AG04450 (cell line): ENCODE measurements around the gene ENGASE. TPM values are rescaled to one million over a fixed set of nuclear protein-coding genes. Genes with fewer than 3 reads are reported as not detected.

Experiments
- CTCF ChIA-PET: fragments of 300-600, 350-600 bp; formaldehyde crosslinking; extraction: SDS; loops from one replicate; lab custom pipeline; 2022; ENCODE audit warnings: antibody characterized with exemption, inconsistent platforms; lab: Charles Lee
- POLR2A ChIA-PET: fragments of 350-600 bp; formaldehyde crosslinking; extraction: SDS; loops from one replicate; lab custom pipeline; 2021; ENCODE audit warnings: antibody characterized with exemption, inconsistent platforms; lab: Yijun Ruan, JAX
- DNase-seq: peaks from one replicate; pipeline ENCODE4 v3.0.0-alpha.2; 2011; ENCODE audit warnings: low read depth, low spot score
- H3K27ac ChIP-seq: one replicate; pipeline ENCODE4 v1.5.1; 2012; ENCODE audit warnings: low read depth, low read length, control low read depth
- H3K27me3 ChIP-seq: one replicate; pipeline ENCODE4 v1.6.0; 2012; ENCODE audit warnings: low read length; ENCODE audit not compliant: control insufficient read depth, insufficient read depth
- H3K4me3 ChIP-seq: 2 replicates; pipeline ENCODE4 v1.5.1; 2011; ENCODE audit warnings: mild to moderate bottlenecking, low read depth, low read length, control low read depth
- H3K9me3 ChIP-seq: 2 replicates; pipeline ENCODE4 v1.5.1; 2012; ENCODE audit warnings: low read length; ENCODE audit not compliant: control insufficient read depth, insufficient read depth
- polyA plus RNA-seq: library from polyadenylated mRNA; depleted of rRNA; stranded (reverse); fragments of >200 nt; gene quantifications from 2 replicates; pipeline ENCODE4 v1.2.3, GENCODE V29; 2011
- TF ChIP-seq, protein P1 (sequence below): IDR thresholded peaks from 2 replicates; pipeline ENCODE4 v1.5.1; 2011; ENCODE audit warnings: low read depth, low read length, control low read depth, inconsistent platforms

The ENGASE gene
- polyA plus RNA-seq, 1 experiment = 5.9 TPM

DNA sequence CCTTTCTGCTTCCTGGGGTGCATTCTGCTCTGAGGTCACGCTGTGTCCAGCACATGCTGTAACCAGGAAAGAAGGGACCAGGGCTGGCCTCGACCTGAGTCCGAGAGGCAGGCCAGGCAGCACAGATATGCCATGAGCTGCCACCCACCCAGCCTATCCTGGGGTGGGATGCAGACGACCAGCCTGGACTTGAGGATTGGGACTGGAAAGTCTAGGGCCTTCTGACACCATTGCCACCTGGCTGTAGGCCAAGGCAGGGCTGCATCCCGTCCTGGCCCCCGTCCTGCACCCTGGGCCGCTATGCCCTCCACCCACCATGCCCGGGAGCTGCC, 14.3 kb downstream of the ENGASE start:
- POLR2A ChIA-PET = no interaction called here
- no peak for DNase-seq
- no peaks in the 10 kb centered on the region for H3K9me3 ChIP-seq
- no peak overlapping the region for H3K27ac ChIP-seq
- CTCF ChIA-PET = interaction anchor here (0.8 to 11.0 kb wide), 5 partner anchors 12 to 312 kb away, joined by 3 to 221 read pairs (median 5); no protein-coding TSS in a partner anchor
- no peak overlapping the region for H3K4me3 ChIP-seq
- H3K27me3 ChIP-seq = peaks cover 12% of the 10 kb centered on the region
- TF ChIP-seq, protein P1, sequence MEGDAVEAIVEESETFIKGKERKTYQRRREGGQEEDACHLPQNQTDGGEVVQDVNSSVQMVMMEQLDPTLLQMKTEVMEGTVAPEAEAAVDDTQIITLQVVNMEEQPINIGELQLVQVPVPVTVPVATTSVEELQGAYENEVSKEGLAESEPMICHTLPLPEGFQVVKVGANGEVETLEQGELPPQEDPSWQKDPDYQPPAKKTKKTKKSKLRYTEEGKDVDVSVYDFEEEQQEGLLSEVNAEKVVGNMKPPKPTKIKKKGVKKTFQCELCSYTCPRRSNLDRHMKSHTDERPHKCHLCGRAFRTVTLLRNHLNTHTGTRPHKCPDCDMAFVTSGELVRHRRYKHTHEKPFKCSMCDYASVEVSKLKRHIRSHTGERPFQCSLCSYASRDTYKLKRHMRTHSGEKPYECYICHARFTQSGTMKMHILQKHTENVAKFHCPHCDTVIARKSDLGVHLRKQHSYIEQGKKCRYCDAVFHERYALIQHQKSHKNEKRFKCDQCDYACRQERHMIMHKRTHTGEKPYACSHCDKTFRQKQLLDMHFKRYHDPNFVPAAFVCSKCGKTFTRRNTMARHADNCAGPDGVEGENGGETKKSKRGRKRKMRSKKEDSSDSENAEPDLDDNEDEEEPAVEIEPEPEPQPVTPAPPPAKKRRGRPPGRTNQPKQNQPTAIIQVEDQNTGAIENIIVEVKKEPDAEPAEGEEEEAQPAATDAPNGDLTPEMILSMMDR = no peak

DNA sequence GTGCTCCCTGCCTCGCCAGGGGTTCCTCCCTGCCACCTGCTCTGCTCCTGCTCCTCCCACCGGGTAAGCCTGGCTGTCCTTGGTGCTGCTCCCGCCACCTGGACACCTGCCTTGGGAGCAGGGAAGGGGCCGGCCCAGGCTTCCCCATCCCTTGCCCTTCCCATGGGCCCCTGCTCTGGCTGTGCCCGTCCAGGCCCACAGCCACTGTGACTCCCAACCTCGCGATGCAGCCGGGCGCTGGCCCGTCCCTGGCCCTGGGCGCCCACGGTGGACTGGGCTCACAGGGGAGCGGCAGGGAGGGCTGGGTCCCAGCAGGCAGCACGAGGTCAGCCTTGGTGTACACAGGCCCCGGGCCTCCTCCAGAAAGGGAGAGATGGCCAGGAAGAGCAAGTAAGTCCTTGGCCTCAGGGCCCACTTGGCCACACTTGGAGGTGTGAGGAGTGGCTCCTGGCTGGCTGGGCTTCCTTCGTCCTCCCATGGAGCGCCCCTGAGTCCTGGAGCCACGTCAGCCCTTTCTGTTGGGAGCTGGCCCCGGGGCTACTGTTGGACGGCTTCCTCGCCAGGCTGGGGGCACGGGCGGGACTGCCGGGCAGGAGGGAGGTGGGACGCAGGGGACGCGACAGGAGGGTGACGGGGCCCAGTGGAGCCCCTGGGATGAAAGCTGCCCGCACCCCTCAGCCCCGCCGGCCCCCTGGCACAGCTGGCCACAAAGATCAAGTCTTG, 15.3 kb downstream of the ENGASE start:
- CTCF ChIA-PET = interaction anchor here (0.7 to 11.0 kb wide), 5 partner anchors 25 to 311 kb away, joined by 3 to 221 read pairs (median 7); no protein-coding TSS in a partner anchor
- Histone ChIP-seq H3K27me3 (peaks cover 12% of the 10 kb centered on the region), H3K9me3 (no peaks in the 10 kb centered on the region), H3K27ac (no peak overlapping the region), H3K4me3 (no peak overlapping the region)
- no peak for DNase-seq
- TF ChIP-seq, protein P1 = no peak
- POLR2A ChIA-PET = no interaction called here

DNA sequence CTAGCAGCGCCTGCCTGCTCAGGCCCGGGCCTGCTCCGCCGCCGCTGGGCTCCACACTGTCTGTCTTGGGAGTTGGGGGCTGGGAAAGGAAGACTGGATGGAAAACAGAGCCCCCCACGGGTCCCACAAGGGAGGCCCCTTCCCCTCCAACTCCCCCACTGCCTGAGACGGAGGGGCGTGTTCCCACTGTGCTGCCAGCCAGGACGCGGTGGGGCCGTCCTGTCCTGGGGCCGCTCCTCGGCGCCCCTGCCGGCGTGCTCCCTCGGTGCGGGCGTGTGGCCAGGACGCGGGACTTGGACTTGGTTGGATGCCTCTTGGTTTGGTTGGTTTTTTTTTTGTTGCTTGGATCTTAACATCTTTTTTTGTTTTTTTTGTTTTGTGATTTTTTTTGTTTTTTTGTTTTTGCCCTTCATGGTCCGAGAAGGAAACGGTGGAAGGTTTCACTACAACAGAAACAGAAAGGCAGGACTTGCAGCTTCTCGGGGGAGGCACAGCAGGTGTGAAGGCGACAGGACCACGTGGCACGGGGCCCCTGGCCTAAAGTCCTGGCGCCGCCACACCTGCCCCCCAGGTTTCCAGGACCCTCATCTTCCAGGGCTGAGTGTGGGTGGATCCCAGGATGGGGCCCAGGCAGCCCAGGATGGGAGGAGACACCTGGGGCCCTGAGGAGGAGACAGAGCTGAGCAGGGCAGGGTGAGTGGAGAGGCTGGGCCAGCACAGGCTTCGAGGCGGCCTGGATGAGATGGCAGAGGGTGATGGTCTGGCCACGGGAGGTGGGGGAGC, 16.0 kb downstream of the ENGASE start:
- TF ChIP-seq, protein P1 = peak; percentile 48
- DNase-seq = no peak
- CTCF ChIA-PET = interaction anchor here (0.7 to 11.0 kb wide), 5 partner anchors 8 to 302 kb away, joined by 3 to 221 read pairs (median 4); no protein-coding TSS in a partner anchor
- POLR2A ChIA-PET = interaction anchor here (0.7 kb wide), 1 partner anchor 224 kb away, joined by 3 read pairs; no protein-coding TSS in a partner anchor
- Histone ChIP-seq H3K4me3 (no peak overlapping the region), H3K9me3 (no peaks in the 10 kb centered on the region), H3K27ac (no peak overlapping the region), H3K27me3 (peaks cover 14% of the 10 kb centered on the region)

DNA sequence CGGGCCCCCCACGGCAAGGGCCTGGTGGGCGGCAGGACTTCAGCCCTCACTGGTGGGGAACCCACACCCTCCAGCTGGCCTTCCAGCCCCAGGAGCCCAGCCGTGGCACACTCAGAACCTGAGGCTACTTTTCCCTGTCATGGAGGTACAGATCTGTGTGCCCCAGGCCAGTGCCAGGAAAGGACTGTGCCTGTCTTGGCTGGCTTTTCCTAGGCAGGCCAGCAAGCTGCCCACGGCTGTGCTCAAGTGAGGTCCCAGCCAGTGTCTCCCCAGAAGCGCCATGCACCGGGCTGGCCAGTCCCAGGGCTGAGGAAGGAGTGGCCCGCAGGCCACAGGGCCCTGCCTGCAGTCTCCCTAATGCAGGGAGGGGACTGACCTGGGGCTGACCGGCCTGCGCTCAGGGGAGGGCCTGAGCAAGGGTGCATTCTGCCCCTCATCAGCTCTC, 16.6 kb downstream of the ENGASE start:
- no peaks in the 10 kb centered on the region for H3K9me3 ChIP-seq
- POLR2A ChIA-PET = no interaction called here
- CTCF ChIA-PET = interaction anchor here (0.7 to 11.0 kb wide), 4 partner anchors 8 to 302 kb away, joined by 3 to 221 read pairs (median 4); no protein-coding TSS in a partner anchor
- H3K27ac ChIP-seq = no peak overlapping the region
- no peak for DNase-seq
- TF ChIP-seq, protein P1 = no peak
- H3K4me3 ChIP-seq = no peak overlapping the region
- H3K27me3 ChIP-seq = peaks cover 20% of the 10 kb centered on the region
